Mucosa of rectum (tissue), 2 donors: ENCODE measurements around the gene SRSF5.
A peak's percentile ranks its signal among the peaks of the same experiment; 100 is the strongest.
"Not testable (repeated sequence)": the region's sequence is repeated elsewhere in the genome, so short reads cannot be mapped to it uniquely, and the experiment has no call there.

Experiments used
- H3K27ac ChIP-seq, 2 donors: one replicate each; pipeline ENCODE4 v1.7.0; 2013; ENCODE audit warnings: inconsistent platforms in 2 of 2, low read depth in 2 of 2, low read length in 2 of 2
- H3K27me3 ChIP-seq, 2 donors: one replicate each; pipeline ENCODE4 v1.7.0; 2013; ENCODE audit warnings: low read length in 2 of 2; ENCODE audit not compliant: control insufficient read depth in 2 of 2, insufficient read depth in 2 of 2
- H3K36me3 ChIP-seq, 2 donors: one replicate each; pipeline ENCODE4 v1.7.0; 2013; ENCODE audit warnings: low read length in 2 of 2; ENCODE audit not compliant: control insufficient read depth in 2 of 2, insufficient read depth in 2 of 2
- H3K4me1 ChIP-seq, 2 donors: one replicate each; pipeline ENCODE4 v1.7.0; 2013; ENCODE audit warnings: low read length in 2 of 2, mild to moderate bottlenecking in 1 of 2; ENCODE audit not compliant: control insufficient read depth in 2 of 2, insufficient read depth in 2 of 2
- H3K4me3 ChIP-seq, 2 donors: one replicate each; pipeline ENCODE4 v1.7.0; 2013; ENCODE audit warnings: low read length in 2 of 2
- H3K9ac ChIP-seq, 2 donors: one replicate each; pipeline ENCODE4 v1.7.0; 2013; ENCODE audit warnings: low read length in 2 of 2, low read depth in 1 of 2, mild to moderate bottlenecking in 1 of 2
- H3K9me3 ChIP-seq, 2 donors: one replicate each; pipeline ENCODE4 v1.7.0; 2013; ENCODE audit warnings: low read length in 2 of 2; ENCODE audit not compliant: control insufficient read depth in 2 of 2
- donor health status: healthy.
- donor health status: Normal muscosa, but diverticular disease.

The SRSF5 gene

GRCh38 chr14:69766984-69767368 is at the start of gene SRSF5:
TSS of gene SRSF5 (plus strand) at chr14:69767142. CDS start at chr14:69768157, 1,015 bp downstream.
- H3K4me3 ChIP-seq, result peak within 1 kb of the TSS; percentile 93 to 99
- H3K27ac ChIP-seq, result peak within 1 kb of the TSS; percentile 99 to 100
- H3K27me3 ChIP-seq, result no peaks in the 10 kb centered on the region
- H3K36me3 ChIP-seq, result peaks cover 38 to 39% of the 10 kb centered on the region in 2 donors
- H3K4me1 ChIP-seq, result peaks cover 13 to 18% of the 10 kb centered on the region in 2 donors
- H3K9me3 ChIP-seq, result no peaks in the 10 kb centered on the region
- H3K9ac ChIP-seq, result peak within 1 kb of the TSS; percentile 100

- H3K4me3 ChIP-seq, H3K36me3 ChIP-seq, H3K27me3 ChIP-seq, H3K9ac ChIP-seq, H3K9me3 ChIP-seq, H3K27ac ChIP-seq: not testable (repeated sequence)
- H3K4me1 ChIP-seq, result peaks cover 14 to 22% of the 10 kb centered on the region in 2 donors
These were observed 48.3 kb upstream of the SRSF5 start for GRCh38 chr14:69718614-69719013.

DNA sequence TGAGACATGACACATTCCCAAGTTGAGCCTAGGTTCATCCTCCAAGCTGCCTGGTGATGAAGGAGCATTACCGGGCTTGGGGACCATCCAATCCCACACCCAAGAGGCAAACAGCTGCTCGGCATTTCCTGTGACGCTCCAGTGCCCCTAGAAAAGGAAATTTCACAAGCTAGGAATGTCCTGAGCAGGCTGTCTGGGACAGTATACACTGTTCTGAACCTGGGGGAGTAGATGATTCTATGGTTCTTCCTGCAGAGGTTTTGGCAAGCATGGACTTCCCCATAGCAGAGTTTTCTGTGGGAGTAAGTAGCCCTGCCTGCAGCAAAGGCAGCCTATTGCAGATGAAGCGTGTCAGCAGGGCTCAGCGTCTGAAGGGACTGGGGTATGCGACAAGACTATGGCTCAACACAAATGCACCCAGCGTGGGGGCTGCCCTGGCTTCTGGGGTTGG is 47.4 kb upstream of the SRSF5 start:
- peaks cover 8 to 13% of the 10 kb centered on the region in 2 donors for H3K4me1 ChIP-seq
- peaks cover 0 to 1% of the 10 kb centered on the region in 2 donors for H3K36me3 ChIP-seq
- H3K9ac ChIP-seq, result no peak overlapping the region
- H3K9me3 ChIP-seq, result no peaks in the 10 kb centered on the region
- no peak overlapping the region for H3K27ac ChIP-seq
- H3K27me3 ChIP-seq, result no peaks in the 10 kb centered on the region
- H3K4me3 ChIP-seq, result no peak overlapping the region

DNA sequence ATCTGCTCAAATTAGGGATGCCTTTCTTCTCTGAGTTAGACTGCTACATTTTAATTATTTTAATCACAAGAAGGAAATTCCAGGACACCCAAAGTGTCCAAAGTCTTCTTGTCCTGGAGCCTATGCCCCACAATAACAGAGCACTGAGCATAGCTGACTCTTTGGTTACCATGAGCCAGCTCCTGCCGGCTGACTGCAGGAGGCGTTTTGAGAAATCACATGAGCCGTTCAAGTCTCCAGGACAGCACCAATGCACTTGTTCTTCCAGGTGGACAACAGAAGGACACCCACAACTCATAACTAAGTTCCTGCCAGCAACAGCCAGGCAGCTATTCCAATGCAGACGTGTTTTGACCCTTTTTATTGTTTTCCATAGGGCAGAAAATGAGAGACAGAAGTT is 46.0 kb upstream of the SRSF5 start:
- Histone ChIP-seq H3K27me3 (no peaks in the 10 kb centered on the region), H3K27ac (no peak overlapping the region), H3K4me3 (no peak overlapping the region), H3K4me1 (peaks cover 8 to 12% of the 10 kb centered on the region in 2 donors), H3K9me3 (no peaks in the 10 kb centered on the region), H3K9ac (no peak overlapping the region), H3K36me3 (no peaks in the 10 kb centered on the region)

DNA sequence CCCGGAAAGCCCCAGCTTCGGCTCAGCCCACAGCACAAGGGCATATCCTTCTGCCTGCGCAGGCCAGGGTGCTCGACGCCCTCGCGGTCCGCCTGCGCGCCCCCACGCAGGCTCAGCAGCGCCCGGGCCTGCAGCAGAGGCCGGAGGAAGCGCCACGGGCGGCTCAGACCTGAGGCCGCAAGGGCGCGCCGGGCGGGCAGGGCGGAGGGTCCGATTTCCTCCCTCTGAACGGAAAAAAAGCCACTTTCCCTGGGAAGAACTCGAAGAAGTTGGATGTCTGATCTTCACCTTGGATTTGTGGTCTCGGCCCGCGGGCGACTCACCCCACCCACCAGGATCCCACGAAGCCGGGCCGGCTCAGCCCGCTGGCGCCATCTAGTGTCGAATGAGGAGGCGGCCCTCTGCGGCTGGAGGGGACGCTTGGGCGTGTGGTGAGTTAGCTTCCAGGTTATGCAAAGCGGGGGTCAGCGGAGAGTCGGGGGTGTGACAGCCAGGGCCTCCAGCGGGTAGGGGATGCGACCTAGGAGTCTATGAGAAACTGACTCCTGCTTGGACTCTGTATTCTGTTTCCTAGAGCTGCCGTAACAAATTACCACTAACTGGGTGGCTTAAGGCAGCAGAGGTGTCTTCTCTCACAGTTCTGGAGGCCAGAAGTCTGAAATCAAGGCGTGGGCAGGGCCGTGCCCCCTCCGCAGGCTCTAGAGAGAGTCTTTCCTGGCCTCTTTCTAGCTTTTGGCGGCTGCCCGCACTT is 40.0 kb upstream of the SRSF5 start:
- Histone ChIP-seq H3K36me3 (no peaks in the 10 kb centered on the region), H3K9me3 (no peaks in the 10 kb centered on the region), H3K27ac (peak overlapping the region; percentile 17 to 48), H3K4me1 (peaks cover 0 to 11% of the 10 kb centered on the region in 2 donors), H3K9ac (peak overlapping the region; percentile 68 to 73), H3K27me3 (no peaks in the 10 kb centered on the region), H3K4me3 (peak overlapping the region; percentile 64 to 71)

DNA sequence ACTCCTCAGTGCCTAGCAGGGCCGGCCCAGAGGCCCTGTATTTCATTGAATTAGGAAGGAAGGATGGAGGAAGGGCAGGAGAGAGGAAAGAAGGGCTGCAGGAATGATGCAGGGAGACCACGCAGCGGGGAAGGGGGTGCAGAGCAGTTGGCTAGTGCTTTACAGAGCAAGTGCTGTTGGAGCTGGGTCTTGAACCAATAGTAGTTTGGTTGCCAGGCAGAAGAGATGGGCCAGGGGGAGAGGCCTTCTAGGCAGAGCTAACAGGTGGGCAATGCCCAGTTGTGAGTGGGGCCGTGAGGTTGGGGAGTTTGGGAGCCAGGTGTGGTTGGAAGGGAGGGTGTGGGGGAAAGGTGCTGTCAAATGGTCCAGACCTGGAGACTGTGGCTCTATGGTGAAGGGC is 39.1 kb upstream of the SRSF5 start:
- Histone ChIP-seq H3K4me3 (no peak overlapping the region), H3K27me3 (no peaks in the 10 kb centered on the region), H3K36me3 (no peaks in the 10 kb centered on the region), H3K9me3 (no peaks in the 10 kb centered on the region), H3K4me1 (peaks cover 0 to 11% of the 10 kb centered on the region in 2 donors), H3K27ac (no peak overlapping the region), H3K9ac (no peak overlapping the region)

DNA sequence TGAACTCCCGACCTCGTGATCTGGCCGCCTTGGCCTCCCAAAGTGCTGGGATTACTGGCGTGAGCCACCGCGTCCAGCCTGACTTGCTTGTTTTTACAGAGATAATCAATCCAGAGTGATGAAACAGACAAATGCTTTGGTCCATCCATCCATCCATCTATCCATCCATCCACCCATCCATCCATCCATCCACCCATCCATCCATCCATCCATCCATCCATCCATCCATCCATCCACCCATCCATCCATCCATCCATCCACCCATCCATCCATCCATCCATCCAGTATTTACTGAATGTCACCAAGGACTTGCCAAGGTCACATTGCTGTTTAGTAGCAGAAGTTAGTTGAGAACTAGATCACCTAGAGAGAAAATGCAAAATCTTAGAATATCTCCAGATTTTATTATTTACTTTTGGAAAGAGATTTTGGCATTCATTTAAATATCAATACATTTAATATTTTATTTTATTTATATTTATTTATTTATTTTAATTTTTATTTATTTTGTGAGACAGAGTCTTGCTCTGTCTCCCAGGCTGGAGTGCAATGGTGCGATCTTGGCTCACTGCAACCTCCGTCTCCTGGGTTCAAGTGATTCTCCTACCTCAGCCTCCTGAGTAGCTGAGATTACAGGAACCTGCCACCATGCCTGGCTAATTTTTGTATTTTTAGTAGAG is 34.9 kb upstream of the SRSF5 start:
- not testable (repeated sequence) for H3K4me1 ChIP-seq, H3K36me3 ChIP-seq, H3K27ac ChIP-seq, H3K9ac ChIP-seq, H3K27me3 ChIP-seq, H3K4me3 ChIP-seq, H3K9me3 ChIP-seq

DNA sequence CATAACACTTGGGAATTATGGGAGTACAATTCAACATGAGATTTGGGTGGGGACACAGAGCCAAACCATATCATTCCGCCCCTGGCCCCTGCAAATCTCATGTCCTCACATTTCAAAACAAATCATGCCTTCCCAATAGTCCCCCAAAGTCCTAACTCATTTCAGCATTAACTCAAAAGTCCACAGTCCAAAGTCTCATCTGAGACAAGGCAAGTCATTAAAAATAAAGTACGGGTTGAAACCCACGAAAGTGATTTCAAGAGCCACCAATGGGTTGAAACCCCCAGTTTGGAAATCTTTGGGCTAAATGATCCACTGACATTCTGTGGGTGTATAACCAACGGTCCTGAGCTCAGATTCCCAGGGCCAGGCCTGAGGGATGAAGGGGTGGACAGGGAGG is 30.5 kb upstream of the SRSF5 start:
- not testable (repeated sequence) for H3K9me3 ChIP-seq, H3K4me3 ChIP-seq, H3K27ac ChIP-seq, H3K36me3 ChIP-seq, H3K9ac ChIP-seq, H3K4me1 ChIP-seq, H3K27me3 ChIP-seq

DNA sequence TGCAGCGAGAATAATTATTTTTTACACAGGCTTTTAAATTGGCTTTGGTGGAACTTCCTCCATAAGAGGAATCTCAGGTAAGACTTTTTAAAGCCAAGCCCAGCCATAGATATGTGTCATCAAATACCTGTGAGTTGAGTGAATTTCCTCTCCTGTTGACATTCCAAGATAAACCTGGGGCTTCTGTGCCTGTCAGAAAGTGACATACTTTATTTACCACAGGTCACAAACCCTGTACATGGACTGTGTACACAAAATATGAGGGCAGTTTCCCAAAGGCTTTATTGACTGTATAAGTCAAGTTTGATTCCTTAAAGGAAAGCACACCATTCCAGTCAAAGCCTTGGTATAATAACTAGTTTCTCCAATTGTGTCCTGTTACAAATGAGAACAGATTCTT is 25.9 kb upstream of the SRSF5 start:
- Histone ChIP-seq H3K27me3 (no peaks in the 10 kb centered on the region), H3K9ac (no peak overlapping the region), H3K4me3 (no peak overlapping the region), H3K9me3 (no peaks in the 10 kb centered on the region), H3K4me1 (peaks cover 0 to 2% of the 10 kb centered on the region in 2 donors), H3K27ac (peak overlapping the region in 1 of 2 donors; percentile 15), H3K36me3 (no peaks in the 10 kb centered on the region)

DNA sequence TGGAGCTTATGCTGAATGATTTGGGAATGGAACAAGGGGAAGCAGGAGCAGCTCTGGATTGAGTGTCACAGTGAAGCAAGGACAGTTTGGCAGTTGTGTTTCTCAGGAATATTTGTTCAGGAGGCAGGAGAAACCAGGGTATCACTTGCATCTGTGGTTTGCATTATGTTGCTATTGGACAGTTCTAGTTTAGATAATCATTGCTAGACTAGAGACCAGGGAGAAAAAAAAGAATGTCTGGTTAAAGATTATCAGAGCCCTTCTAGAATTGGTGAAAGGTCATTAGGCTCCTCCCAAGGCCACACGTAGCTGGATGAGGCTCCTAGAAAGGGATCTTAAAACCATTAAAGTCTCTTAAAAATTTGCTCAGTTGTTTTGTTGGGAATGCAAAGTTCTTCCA is 17.0 kb upstream of the SRSF5 start:
- Histone ChIP-seq H3K4me3 (peak overlapping the region in 1 of 2 donors; percentile 22), H3K36me3 (no peaks in the 10 kb centered on the region), H3K9me3 (no peaks in the 10 kb centered on the region), H3K4me1 (peaks cover 8 to 13% of the 10 kb centered on the region in 2 donors), H3K27me3 (no peaks in the 10 kb centered on the region), H3K9ac (no peak overlapping the region), H3K27ac (peak overlapping the region; percentile 80 to 88)
